Measurements from ENCODE around the gene LMBR1. TPM values are rescaled to one million over a fixed set of nuclear protein-coding genes. Genes with fewer than 3 reads are reported as not detected.

The LMBR1 gene
- total and polyA plus RNA-seq, 2 donors (not counting 1 experiment from before 2014, with no cell fraction given) = 19.7 to 85.2 TPM

GRCh38 chr7:156929789-156930539 lies 37.0 kb upstream of the LMBR1 start:
- Histone ChIP-seq H2AFZ (ENCODE audit: insufficient read depth, low read depth, low read length, poor library complexity, severe bottlenecking) (no peak overlapping the region), H4K20me1 (ENCODE audit: control insufficient read depth, insufficient read depth, low read length, poor library complexity, severe bottlenecking) (no peaks in the 10 kb centered on the region), H3K36me3 (replicated peaks in 1 of 2; ENCODE audit: control extremely low read depth in 1 of 2, control insufficient read depth in 1 of 2, extremely low read depth in 1 of 2, insufficient read depth in 2 of 2, low read length in 1 of 2) (no peaks in the 10 kb centered on the region), H3K79me2 (ENCODE audit: control insufficient read depth, insufficient read depth, low read length) (no peaks in the 10 kb centered on the region), H3K27me3 (replicated peaks in 1 of 4; ENCODE audit: control extremely low read depth in 1 of 4, control insufficient read depth in 3 of 4, insufficient read depth in 4 of 4, low read length in 3 of 4) (peaks cover 0 to 7% (median 0%) of the 10 kb centered on the region in 4 experiments), H3K4me3 (ENCODE audit: control extremely low read depth in 1 of 5, extremely low read depth in 1 of 5, insufficient read depth in 1 of 5, low read depth in 2 of 5, low read length in 4 of 5) (no peak overlapping the region), H3K9me3 (ENCODE audit: control extremely low read depth in 1 of 3, control insufficient read depth in 2 of 3, insufficient read depth in 1 of 3, low read length in 2 of 3) (no peaks in the 10 kb centered on the region), H3K4me2 (replicated peaks; ENCODE audit: low read depth, low read length, poor library complexity, severe bottlenecking) (no peak overlapping the region), H3K9ac (ENCODE audit: low read length) (no peak overlapping the region), H3K27ac (ENCODE audit: low read length in 2 of 2) (no peak overlapping the region), H3K4me1 (ENCODE audit: control insufficient read depth in 2 of 2, insufficient read depth in 2 of 2, low read length in 2 of 2) (no peaks in the 10 kb centered on the region)
- no peak for ATAC-seq (ENCODE audit: low read depth)
- 22% methylated on average over 9 of the region's 16 CpGs for WGBS (ENCODE audit: insufficient coverage)
- H3K4me3 Mint-ChIP-seq = no peak overlapping the region
- intact Hi-C loops (cut with micrococcal nuclease) = no loop called here
- ChIA-PET POLR2A (no interaction called here), CTCF (no interaction called here)
- H3K27me3 Mint-ChIP-seq = peaks cover 38% of the 10 kb centered on the region
- no peak for DNase-seq
- H3K4me1 Mint-ChIP-seq = no peaks in the 10 kb centered on the region
- H3K9me3 Mint-ChIP-seq (ENCODE audit: insufficient read depth) = no peaks in the 10 kb centered on the region
- H3K27ac Mint-ChIP-seq = no peak overlapping the region
- no peak for TF ChIP-seq EZH2 (IDR thresholded peaks at IDR 0.05; ENCODE audit: borderline replicate concordance, insufficient read depth, low read depth, low read length, poor library complexity, severe bottlenecking)
- TF ChIP-seq CTCF (IDR thresholded peaks at IDR 0.05) = no peak

GRCh38 chr7:156928406-156928747 lies 35.4 kb upstream of the LMBR1 start:
- ATAC-seq (ENCODE audit: low read depth) (no peak), DNase-seq (no peak)
- H3K4me1 ChIP-seq (ENCODE audit: control insufficient read depth in 2 of 2, insufficient read depth in 2 of 2, low read length in 2 of 2) = no peaks in the 10 kb centered on the region
- CTCF ChIA-PET = no interaction called here
- intact Hi-C loops (cut with micrococcal nuclease) = no loop called here
- H4K20me1 ChIP-seq (ENCODE audit: control insufficient read depth, insufficient read depth, low read length, poor library complexity, severe bottlenecking) = no peaks in the 10 kb centered on the region
- Mint-ChIP-seq H3K27ac (no peak overlapping the region), H3K4me3 (no peak overlapping the region), H3K9me3 (ENCODE audit: insufficient read depth) (no peaks in the 10 kb centered on the region), H3K4me1 (peaks cover under 1% of the 10 kb centered on the region), H3K27me3 (peaks cover 44% of the 10 kb centered on the region)
- POLR2A ChIA-PET = no interaction called here
- no peak overlapping the region for H3K27ac ChIP-seq (ENCODE audit: low read length in 2 of 2)
- H3K79me2 ChIP-seq (ENCODE audit: control insufficient read depth, insufficient read depth, low read length) = no peaks in the 10 kb centered on the region
- no peak overlapping the region for H3K9ac ChIP-seq (ENCODE audit: low read length)
- H3K9me3 ChIP-seq (ENCODE audit: control extremely low read depth in 1 of 3, control insufficient read depth in 2 of 3, insufficient read depth in 1 of 3, low read length in 2 of 3) = no peaks in the 10 kb centered on the region
- H2AFZ ChIP-seq (ENCODE audit: insufficient read depth, low read depth, low read length, poor library complexity, severe bottlenecking) = no peak overlapping the region
- no peak overlapping the region for H3K4me2 ChIP-seq (replicated peaks; ENCODE audit: low read depth, low read length, poor library complexity, severe bottlenecking)
- H3K4me3 ChIP-seq (ENCODE audit: control extremely low read depth in 1 of 5, extremely low read depth in 1 of 5, insufficient read depth in 1 of 5, low read depth in 2 of 5, low read length in 4 of 5) = no peak overlapping the region
- H3K36me3 ChIP-seq (replicated peaks in 1 of 2; ENCODE audit: control extremely low read depth in 1 of 2, control insufficient read depth in 1 of 2, extremely low read depth in 1 of 2, insufficient read depth in 2 of 2, low read length in 1 of 2) = no peaks in the 10 kb centered on the region
- no peak for TF ChIP-seq CTCF (IDR thresholded peaks at IDR 0.05)
- TF ChIP-seq EZH2 (IDR thresholded peaks at IDR 0.05; ENCODE audit: borderline replicate concordance, insufficient read depth, low read depth, low read length, poor library complexity, severe bottlenecking) = no peak
- H3K27me3 ChIP-seq (replicated peaks in 1 of 4; ENCODE audit: control extremely low read depth in 1 of 4, control insufficient read depth in 3 of 4, insufficient read depth in 4 of 4, low read length in 3 of 4) = peaks cover 0 to 7% (median 0%) of the 10 kb centered on the region in 4 experiments
- WGBS (ENCODE audit: insufficient coverage) = 24% methylated on average over 4 of the region's 5 CpGs
